ENCODE data around the gene CLCN2.

Gene CLCN2

DNA sequence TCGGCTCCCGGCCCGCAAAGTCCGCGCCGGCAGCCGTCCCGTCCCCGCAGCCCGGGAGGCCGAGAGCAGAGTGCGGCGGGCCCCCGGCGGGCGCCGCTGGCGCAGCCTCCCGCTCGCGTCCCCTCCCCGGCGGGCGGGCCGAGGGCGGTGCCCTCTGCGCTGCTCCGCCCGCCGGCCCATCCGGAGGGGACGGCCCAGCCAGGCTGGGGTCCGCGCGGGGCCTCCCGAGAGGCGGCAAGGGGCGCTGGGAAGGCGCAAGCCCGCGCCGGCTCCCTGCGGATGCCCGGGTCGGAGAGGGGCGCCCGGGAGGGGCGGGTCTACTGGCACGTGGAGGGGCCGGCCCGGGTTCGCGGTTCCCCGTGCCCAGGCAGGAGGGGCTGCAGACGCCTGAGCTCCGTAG lies at the start of gene CLCN2, which contains the start of gene POLR2H:
Gene CLCN2, minus strand, starts transcription at position 74 of the 400 bp plus-strand sequence. CDS start 126 bp downstream, outside the sequence.
Gene POLR2H, plus strand, starts transcription at position 179 of the 400 bp plus-strand sequence. CDS start 1,783 bp downstream, outside the sequence.
- in situ Hi-C loops (cut with MboI; ENCODE audit: low sequenced_read_pairs): loop anchor here (25.0 kb wide), 1 partner anchor 426 kb away; no protein-coding TSS in a partner anchor

DNA sequence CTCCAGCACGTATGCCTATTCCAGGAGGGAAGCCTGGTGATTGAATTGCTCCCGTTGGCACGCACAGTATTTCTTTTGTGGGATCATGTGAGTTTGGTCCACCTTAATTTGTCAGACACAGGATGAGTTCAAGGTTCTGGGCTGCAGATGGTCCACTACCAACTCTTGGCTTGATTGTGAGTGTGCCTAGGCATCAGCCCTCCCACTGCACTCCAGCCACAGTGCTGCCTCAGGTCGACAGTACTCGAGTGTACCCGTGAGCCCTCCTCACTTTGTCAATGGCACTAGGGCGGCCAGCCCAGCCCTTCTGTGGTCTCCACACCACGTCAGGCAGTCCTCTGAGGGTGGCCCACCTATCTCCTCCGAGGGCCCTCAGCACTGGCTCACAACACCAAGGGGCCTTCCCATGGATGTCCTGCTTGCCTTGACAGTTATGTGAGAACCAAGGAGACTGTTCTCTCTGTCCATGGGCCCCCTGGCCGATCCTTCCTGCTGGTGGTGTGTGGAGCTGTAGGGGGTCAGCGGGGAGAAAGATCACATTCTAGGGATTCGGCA lies 48.6 kb upstream of the CLCN2 start:
- in situ Hi-C loops (cut with MboI; ENCODE audit: low sequenced_read_pairs): no loop called here

DNA sequence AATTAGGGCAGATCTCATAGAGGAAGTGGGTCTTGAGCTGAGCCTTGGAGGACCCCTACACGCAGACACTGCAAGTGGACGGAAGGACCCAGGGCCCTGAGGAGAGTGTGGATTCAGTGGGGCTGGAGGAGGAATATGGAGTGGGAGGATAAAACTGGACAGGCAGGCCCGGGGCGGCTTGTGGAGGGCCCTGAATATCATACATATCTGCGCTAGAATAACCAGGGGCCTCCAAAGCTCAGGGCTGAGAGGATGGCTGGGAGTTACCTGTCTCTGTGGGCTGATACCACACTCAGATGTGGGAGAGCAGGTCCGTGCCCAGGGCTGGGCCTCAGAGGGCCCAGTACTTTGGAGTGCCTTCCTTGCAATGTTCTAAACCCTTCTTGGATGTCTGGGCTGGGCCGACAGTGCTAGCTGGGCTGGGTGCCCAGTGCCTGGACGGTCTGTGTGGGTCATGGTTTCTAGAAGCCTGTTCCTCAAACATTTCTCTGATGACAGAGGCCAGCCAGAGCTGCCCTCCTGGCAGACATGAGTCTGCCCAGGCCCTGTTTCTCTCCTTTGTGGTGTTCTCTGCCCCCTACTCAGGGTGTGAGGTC lies 48.0 kb upstream of the CLCN2 start:
- in situ Hi-C loops (cut with MboI; ENCODE audit: low sequenced_read_pairs): no loop called here

DNA sequence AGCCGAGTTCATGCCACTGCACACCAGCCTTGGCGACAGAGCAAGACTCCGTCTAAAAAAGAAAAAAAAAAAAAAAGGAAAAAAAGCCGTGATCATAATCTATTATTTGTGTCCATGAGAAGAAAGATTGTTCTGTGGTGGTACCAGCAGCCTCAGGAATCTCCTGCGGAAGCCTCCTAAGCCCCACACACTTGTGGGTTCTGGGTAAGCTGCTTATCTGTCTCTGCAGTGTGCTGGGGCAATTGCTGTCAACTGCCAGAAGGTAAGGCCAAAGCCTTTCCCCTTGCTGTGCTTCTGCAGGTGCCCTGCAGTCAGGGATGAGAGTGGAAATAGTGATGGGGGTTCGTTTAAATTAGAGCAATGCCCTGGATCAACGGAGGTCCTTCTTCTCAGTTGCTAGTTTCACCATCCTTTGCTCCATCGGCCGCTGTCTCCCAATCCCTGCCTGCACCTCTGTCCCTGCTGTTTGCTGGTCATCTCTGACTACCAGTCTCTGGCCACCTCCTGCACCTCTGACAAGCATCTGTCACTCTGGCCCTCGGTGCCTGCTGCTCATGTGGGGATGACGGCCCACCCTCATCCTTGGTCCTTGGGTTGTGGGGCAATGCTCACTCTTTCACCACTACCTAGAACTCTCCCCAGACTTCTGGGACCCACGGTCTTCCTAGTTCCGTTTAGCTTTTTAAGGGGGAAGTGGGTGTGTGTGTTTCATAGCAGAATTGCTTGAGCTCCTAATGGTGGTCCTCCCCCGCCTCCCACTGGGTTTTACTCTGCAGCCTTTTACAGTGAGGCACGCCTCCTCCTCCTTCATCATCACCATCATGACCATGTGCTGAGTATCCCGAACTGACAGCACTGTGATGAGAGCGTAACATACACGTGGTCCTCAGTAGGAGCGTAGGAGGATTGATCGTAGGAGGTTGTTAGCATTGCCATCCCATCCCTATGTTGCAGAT lies 43.9 kb upstream of the CLCN2 start:
- in situ Hi-C loops (cut with MboI; ENCODE audit: low sequenced_read_pairs): no loop called here

DNA sequence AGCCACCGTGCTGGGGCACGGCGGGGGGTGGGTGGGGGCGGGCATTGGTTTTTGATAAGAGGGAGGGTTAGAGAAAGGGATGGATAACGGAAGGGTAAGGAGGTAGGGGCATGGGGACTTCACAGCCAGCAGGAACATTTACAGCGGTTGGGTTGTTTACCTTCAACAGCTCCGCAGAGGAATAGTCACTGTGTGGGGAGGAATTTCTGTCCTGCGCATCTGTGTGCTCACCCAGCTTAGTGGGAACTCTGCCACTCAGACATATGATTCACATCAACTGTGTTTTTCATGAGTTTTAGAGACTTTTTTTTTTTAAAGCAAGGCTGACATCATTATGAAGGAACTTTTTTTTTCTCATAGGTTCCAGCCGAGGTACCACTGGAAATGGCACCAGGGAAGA lies 38.0 kb upstream of the CLCN2 start:
- in situ Hi-C loops (cut with MboI; ENCODE audit: low sequenced_read_pairs): no loop called here

DNA sequence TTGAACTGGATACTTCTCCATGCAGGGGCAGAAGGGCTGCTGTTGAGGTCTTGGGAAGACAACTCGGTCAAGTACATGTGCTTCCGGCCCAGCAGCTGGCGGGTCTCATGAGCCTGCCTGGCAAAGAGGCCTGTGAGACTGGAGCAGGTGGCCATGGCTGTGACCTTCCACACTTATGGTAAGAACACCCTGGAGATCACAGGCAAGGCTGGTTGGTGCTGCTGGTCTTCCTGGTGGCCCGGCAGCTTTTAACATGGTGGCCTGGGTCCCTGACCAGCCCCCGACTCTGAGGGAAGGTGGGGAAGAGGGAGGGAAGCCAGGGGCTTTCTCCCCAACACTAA lies 33.9 kb upstream of the CLCN2 start:
- in situ Hi-C loops (cut with MboI; ENCODE audit: low sequenced_read_pairs): no loop called here

DNA sequence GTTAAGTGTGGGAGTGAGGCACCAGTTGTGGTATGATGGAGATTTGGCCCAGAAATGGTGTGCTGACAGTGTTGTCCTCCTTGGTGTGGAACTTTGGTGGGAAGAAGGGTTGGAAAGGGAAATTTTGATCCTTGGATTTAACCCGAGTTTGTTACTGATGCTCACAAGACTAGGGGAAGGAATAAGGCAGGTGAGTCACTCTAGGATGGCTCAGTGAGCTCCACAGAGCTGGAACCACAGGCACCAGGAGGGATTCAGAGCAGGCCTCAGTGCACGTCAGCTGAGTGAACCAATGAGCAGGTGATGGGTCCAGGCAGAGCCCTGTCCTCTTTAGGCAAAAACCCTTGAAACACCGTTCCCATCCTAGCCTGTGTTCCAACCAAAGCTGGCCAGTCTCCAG lies 29.9 kb upstream of the CLCN2 start:
- in situ Hi-C loops (cut with MboI; ENCODE audit: low sequenced_read_pairs): no loop called here

DNA sequence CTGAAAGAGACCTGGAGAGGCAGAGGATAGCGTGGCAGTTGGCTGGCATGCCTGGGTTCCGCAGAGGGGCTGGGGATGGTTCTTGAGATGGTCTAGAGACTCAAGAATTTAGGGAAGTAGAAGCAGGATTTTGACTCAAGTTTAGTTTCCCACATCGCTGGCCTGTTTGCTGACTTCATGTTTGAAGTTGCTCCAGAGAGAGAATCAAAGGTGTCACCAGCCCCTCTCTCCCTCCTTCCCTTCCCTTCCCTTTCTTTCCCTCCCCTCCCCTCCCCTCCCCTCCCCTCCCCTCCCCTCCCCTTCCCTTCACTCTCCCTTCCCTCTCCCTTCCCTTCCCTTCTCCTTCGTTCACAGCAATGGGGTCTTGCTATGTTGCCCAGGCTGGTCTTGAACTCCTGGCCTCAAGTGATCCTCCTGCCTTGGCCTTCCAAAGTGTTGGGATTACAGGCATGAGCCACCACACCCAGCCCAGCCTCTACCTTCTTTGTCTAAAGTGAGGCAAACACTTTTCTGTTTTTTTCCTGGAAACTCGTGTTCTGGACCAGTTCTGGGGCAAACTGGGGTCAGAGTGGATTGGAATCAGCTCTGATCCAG lies 28.6 kb upstream of the CLCN2 start:
- in situ Hi-C loops (cut with MboI; ENCODE audit: low sequenced_read_pairs): no loop called here

DNA sequence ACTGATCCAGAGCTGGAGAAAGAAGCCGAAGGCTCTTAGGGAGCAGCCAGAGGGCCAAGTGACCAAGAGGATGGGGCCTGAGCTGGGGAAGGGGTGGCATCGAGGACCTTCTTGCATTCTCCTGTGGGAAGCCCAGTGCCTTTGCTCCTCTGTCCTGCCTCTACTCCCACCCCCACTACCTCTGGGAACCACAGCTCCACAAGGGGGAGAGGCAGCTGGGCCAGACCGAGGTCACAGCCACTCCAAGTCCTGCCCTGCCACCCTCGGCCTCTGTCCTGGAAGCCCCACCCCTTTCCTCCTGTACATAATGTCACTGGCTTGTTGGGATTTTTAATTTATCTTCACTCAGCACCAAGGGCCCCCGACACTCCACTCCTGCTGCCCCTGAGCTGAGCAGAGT lies 28.0 kb upstream of the CLCN2 start:
- in situ Hi-C loops (cut with MboI; ENCODE audit: low sequenced_read_pairs): no loop called here

DNA sequence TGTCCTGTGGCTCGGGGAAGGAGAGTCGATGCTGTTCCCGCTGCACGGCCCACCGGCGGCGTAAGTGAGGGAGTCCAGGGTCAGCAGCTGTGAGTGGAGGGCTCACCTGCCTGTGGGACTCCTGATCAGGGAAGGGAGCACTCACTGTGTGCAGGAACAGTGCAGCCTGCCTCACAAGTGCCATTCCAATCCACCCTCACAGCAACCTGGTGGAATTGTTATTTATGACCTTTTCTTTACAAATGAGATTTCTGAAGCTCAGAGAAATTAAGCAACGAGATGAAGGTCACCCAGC lies 27.5 kb upstream of the CLCN2 start:
- in situ Hi-C loops (cut with MboI; ENCODE audit: low sequenced_read_pairs): no loop called here

DNA sequence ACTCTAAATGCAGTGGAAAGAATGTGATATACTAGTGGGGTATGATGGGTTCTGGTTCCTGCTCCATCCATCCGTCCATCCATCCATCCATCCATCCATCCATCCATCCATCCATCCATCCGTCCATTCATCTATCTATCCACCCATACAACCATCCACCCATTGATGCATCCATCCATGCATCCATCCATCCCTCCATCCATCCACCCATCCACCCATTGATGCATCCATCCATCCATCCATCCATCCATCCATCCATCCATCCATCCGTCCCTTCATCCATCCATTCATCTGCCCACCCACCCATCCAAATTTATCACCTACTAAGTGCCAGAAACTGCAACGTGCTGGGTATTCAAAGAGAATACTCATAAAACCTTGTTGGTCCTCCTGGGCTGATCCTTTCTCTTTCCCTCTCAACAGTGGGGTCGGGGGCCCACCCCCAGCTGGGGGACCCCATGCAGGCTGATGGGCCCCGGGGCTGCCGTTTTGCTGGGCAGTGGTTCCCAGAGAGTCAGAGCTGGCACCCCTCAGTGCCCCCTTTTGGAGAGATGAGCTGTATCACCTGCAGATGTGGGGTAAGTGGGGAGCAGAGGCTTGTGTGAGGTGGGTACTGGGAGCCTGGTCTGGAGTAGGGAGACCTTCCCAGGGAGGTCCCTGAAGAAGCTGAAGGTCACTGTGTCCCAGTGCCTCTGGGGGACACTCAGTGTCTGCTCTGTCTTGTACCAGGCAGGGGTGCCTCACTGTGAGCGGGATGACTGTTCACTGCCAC lies 26.9 kb upstream of the CLCN2 start:
- in situ Hi-C loops (cut with MboI; ENCODE audit: low sequenced_read_pairs): no loop called here

DNA sequence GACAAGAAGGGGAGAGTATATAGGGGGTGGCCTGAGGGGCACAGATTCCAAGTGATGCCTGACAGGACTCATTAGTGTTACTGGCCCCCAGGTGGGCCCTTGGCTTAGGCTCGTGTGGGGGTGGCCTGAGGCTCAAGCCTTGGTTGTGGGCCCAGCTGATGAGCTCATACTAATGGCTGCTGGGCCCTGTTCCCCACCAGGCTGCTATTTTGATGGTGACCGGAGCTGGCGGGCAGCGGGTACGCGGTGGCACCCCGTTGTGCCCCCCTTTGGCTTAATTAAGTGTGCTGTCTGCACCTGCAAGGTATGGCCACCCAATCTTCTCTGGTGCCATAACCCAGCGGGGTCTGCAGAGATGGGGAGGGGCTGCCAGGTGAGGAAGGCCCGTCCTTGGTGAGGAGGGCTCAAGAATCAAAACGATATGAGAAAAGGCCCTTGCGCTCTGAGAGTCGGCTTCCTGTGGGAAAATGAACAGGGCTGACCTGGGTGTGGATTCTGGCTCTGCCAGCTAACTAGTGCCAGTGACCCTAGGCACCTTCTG lies 25.8 kb upstream of the CLCN2 start:
- in situ Hi-C loops (cut with MboI; ENCODE audit: low sequenced_read_pairs): no loop called here

DNA sequence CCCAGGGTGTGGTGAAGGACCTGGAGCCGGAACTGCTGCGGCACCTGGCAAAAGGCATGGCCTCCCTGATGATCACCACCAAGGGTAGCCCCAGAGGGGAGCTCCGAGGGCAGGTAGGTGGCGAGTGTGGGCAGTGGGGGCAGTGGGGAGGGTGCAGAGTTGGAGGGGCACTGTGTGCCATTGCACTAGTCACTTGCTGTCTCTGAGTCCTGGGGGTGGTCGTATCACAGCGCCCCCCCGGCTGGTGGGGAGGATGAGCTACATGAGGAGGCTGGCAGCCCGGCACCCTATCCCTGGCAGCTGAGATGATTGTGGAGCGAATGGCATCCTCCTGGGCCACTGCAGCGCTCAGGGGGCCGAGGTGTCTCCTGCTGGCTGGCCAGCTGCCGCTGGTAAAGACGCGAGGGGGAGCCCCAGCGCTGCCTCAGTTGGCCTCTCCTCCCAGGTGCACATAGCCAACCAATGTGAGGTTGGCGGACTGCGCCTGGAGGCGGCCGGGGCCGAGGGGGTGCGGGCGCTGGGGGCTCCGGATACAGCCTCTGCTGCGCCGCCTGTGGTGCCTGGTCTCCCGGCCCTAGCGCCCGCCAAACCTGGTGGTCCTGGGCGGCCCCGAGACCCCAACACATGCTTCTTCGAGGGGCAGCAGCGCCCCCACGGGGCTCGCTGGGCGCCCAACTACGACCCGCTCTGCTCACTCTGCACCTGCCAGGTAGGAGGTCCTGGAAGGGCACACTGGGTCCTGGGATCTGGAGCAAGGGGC lies 24.8 kb upstream of the CLCN2 start:
- in situ Hi-C loops (cut with MboI; ENCODE audit: low sequenced_read_pairs): no loop called here

DNA sequence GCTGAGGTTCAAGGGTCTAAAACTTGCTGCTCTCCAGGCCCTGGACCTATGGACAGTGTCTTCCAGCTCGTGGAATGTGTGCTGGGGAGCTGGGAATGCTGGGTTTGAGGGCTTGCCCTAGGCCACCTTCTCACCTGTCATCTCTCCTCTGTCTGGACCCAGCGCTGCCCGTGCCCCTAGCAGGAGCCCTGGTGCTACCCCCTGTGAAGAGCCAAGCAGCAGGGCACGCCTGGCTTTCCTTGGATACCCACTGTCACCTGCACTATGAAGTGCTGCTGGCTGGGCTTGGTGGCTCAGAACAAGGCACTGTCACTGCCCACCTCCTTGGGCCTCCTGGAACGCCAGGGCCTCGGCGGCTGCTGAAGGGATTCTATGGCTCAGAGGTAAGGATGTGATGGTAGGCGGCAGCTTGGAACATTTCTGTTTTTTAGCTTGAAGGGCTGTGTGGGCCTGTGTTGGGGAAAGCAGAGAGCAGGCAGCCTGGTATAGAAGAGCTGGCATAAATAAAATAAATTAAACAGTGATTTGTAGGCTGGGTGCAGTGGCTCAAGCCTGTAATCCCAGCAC lies 23.5 kb upstream of the CLCN2 start:
- in situ Hi-C loops (cut with MboI; ENCODE audit: low sequenced_read_pairs): no loop called here

DNA sequence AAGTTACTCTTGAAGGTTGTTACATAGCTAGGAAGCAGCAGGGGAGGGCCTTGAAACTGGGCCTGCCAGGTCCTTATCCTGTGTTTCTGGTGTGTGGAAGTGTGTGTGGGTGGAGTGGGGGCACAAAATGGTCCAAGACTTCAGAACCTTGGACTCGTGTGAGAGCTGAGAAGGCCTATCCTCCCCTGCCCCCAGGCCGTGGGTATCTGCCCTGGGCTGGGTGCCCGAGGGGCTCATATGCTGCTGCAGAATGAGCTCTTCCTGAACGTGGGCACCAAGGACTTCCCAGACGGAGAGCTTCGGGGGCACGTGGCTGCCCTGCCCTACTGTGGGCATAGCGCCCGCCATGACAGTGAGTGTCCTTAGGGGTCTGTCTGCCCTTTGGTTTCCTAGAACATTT lies 22.9 kb upstream of the CLCN2 start:
- in situ Hi-C loops (cut with MboI; ENCODE audit: low sequenced_read_pairs): no loop called here

DNA sequence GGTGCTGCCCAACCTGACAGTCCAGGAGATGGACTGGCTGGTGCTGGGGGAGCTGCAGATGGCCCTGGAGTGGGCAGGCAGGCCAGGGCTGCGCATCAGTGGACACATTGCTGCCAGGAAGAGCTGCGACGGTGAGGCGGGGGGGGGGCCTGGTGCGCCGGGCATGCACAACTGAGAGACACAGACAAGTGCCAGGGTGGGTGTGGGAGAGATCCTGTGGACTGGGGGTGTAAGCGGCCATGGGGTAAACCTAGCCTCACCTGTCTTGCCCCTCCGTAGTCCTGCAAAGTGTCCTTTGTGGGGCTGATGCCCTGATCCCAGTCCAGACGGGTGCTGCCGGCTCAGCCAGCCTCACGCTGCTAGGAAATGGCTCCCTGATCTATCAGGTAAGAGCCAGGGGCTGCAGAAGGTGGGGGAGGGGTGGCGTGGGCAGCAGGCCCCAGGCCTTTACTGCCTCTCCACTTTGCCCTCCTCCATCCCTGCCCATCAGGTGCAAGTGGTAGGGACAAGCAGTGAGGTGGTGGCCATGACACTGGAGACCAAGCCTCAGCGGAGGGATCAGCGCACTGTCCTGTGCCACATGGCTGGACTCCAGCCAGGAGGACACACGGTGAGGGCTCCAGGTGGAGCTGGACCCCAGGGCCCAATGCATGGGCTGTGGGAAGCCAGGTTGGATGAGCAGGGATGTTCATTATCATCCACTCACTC lies 21.8 kb upstream of the CLCN2 start:
- in situ Hi-C loops (cut with MboI; ENCODE audit: low sequenced_read_pairs): no loop called here

DNA sequence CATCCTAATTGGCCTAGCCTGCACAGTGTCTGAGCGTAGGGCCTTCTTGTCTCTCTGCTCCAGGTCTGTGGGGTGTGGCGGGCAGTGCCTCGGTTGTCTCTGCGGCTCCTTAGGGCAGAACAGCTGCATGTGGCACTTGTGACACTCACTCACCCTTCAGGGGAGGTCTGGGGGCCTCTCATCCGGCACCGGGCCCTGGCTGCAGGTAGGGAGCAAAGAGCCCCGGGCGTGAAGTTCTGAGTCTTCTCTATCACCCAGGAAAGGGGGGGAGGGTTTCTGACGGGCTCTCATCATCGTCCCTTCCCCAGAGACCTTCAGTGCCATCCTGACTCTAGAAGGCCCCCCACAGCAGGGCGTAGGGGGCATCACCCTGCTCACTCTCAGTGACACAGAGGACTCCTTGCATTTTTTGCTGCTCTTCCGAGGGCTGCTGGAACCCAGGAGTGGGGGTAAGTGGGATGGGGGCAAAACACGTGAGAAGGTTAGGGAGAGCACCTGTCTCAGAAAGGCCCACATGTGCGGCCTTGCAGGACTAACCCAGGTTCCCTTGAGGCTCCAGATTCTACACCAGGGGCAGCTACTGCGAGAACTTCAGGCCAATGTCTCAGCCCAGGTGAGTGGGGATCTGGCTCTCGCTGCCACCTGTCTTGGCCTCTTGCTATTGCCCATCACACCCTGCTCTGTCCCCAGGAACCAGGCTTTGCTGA lies 21.1 kb upstream of the CLCN2 start:
- in situ Hi-C loops (cut with MboI; ENCODE audit: low sequenced_read_pairs): no loop called here
